ENCODE measurements around the gene TGFBR3. TPM values are rescaled to one million over a fixed set of nuclear protein-coding genes. Genes with fewer than 3 reads are reported as not detected.

The TGFBR3 gene
- total and polyA plus RNA-seq, 8 donors: 21.7 to 54.6 (median 45.1) TPM

DNA sequence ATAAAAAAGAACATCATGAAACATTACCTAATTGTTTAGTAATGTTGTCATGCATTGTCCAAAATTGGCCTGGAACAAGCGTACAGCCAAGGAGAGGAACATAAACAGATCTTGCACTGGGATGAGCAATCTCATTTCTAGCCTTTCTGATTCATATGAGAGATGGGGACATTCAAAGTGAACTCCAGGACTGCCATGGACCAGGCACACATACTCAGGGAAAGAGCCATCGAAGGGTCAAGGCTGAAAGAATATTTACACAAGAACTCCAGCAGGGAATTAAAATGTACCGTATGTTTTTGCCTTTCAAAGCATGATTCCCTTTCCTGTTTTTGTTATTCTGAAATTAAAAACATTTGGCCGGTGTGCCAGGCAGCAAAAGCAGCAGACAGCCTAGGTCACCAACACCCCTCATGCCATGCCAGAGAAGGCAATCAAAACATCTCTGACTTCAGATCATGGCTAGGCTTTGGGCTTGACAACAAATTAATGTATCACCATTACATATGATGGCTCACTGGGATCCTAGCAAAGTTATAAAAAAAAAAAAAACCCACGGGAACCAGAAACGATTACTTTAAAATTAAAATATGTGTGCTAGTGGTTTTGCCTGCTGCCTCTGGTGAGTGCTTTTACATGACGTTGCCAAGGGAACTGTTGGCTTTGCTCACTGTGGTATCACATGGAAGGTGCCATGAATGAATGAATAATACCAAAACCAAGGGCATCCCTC lies 159.8 kb downstream of the TGFBR3 start:
- DNase-seq (peak in 1 of 4 donors; percentile 69), ATAC-seq (peak; percentile 76)
- no peak overlapping the region for H3K4me3 ChIP-seq
- no peaks in the 10 kb centered on the region for H3K36me3 ChIP-seq
- H3K27ac ChIP-seq: peak overlapping the region; percentile 63 to 68
- no peak for TF ChIP-seq CTCF (IDR thresholded peaks at IDR 0.05)
- H3K27me3 ChIP-seq: no peaks in the 10 kb centered on the region
- intact Hi-C loops (cut with DNase I): no loop called here
- no peaks in the 10 kb centered on the region for H3K9me3 ChIP-seq
- peaks cover 8 to 14% of the 10 kb centered on the region in 2 donors for H3K4me1 ChIP-seq

GRCh38 chr1:91725618-91725988 lies 160.3 kb downstream of the TGFBR3 start:
- H3K27me3 ChIP-seq: no peaks in the 10 kb centered on the region
- peak overlapping the region; percentile 63 to 68 for H3K27ac ChIP-seq
- ATAC-seq (no peak), DNase-seq (no peak)
- peaks cover 4 to 9% of the 10 kb centered on the region in 2 donors for H3K4me1 ChIP-seq
- H3K4me3 ChIP-seq: no peak overlapping the region
- no peaks in the 10 kb centered on the region for H3K9me3 ChIP-seq
- TF ChIP-seq CTCF (IDR thresholded peaks at IDR 0.05): no peak
- no peaks in the 10 kb centered on the region for H3K36me3 ChIP-seq
- intact Hi-C loops (cut with DNase I): no loop called here

GRCh38 chr1:91724644-91725043 lies 161.3 kb downstream of the TGFBR3 start:
- H3K4me1 ChIP-seq: peaks cover 4 to 8% of the 10 kb centered on the region in 2 donors
- H3K9me3 ChIP-seq: no peaks in the 10 kb centered on the region
- intact Hi-C loops (cut with DNase I): no loop called here
- no peak for TF ChIP-seq CTCF (IDR thresholded peaks at IDR 0.05)
- H3K27me3 ChIP-seq: no peaks in the 10 kb centered on the region
- H3K27ac ChIP-seq: peak overlapping the region in 1 of 2 donors; percentile 63
- no peak overlapping the region for H3K4me3 ChIP-seq
- DNase-seq (no peak), ATAC-seq (no peak)
- peaks cover 0 to 5% of the 10 kb centered on the region in 2 donors for H3K36me3 ChIP-seq

DNA sequence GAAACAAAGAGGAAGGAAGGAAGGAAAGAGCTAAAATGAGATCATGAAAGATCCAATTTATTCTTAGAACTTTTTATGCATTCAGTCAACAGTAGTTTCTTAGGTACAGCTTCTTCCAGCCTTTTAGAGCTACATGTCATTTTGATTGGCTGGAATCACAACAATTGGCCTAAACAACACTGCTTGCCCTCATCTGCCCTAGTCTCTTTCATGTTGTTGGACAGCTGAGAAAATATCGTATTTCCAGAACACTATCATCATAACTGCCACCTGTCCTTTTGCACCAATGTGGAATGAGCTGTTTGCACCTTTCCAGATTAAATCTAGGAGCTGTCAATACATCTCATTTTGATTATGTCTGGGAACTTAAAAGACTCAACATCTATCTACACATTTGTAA lies 161.7 kb downstream of the TGFBR3 start:
- Histone ChIP-seq H3K27me3 (no peaks in the 10 kb centered on the region), H3K4me3 (no peak overlapping the region), H3K4me1 (peaks cover 4 to 8% of the 10 kb centered on the region in 2 donors), H3K36me3 (peaks cover 0 to 9% of the 10 kb centered on the region in 2 donors), H3K9me3 (no peaks in the 10 kb centered on the region), H3K27ac (no peak overlapping the region)
- ATAC-seq: no peak
- DNase-seq: no peak
- no peak for TF ChIP-seq CTCF (IDR thresholded peaks at IDR 0.05)
- intact Hi-C loops (cut with DNase I): no loop called here

- no peak overlapping the region for H3K27ac ChIP-seq
- H3K9me3 ChIP-seq: no peaks in the 10 kb centered on the region
- no peak for TF ChIP-seq CTCF (IDR thresholded peaks at IDR 0.05)
- no peak overlapping the region for H3K4me3 ChIP-seq
- H3K27me3 ChIP-seq: no peaks in the 10 kb centered on the region
- intact Hi-C loops (cut with DNase I): no loop called here
- DNase-seq (no peak), ATAC-seq (no peak)
- H3K36me3 ChIP-seq: peaks cover 0 to 22% of the 10 kb centered on the region in 2 donors
- no peaks in the 10 kb centered on the region for H3K4me1 ChIP-seq
These were observed 165.9 kb downstream of the TGFBR3 start for GRCh38 chr1:91720044-91720443.

Data from left lung (tissue), 10 donors.